Left ventricle myocardium inferior (tissue), 1 donor: ENCODE results near the gene SRRT. TPM values are rescaled to one million over a fixed set of nuclear protein-coding genes. Genes with fewer than 3 reads are reported as not detected.

Source experiments
- DNase-seq: peaks from one replicate; pipeline ENCODE4 v3.0.0-alpha.2; 2020
- H3K27ac ChIP-seq: fragments of 200-600 bp; replicated peaks from 2 replicates; pipeline ENCODE4 v1.8.0; 2021
- H3K27me3 ChIP-seq: fragments of 200-600 bp; 2 replicates; pipeline ENCODE4 v1.8.0; 2021; ENCODE audit warnings: low read depth
- H3K36me3 ChIP-seq: fragments of 200-600 bp; 2 replicates; pipeline ENCODE4 v1.8.0; 2021
- H3K4me1 ChIP-seq: fragments of 200-600 bp; 2 replicates; pipeline ENCODE4 v1.8.0; 2021
- H3K4me3 ChIP-seq: fragments of 200-600 bp; 2 replicates; pipeline ENCODE4 v1.8.0; 2021; ENCODE audit warnings: mild to moderate bottlenecking, moderate library complexity
- H3K9me3 ChIP-seq: fragments of 200-600 bp; replicated peaks from 2 replicates; pipeline ENCODE4 v1.8.0; 2021
- CTCF ChIP-seq: fragments of 200-600 bp; IDR thresholded peaks from 2 replicates; pipeline ENCODE4 v1.8.0; 2021; ENCODE audit warnings: antibody characterized with exemption, mild to moderate bottlenecking, borderline replicate concordance
- intact Hi-C: fragments of 100-400 bp; cut with micrococcal nuclease; formaldehyde crosslinking; loops from one replicate; pipeline ENCODE4 v1.11.0; 2022
- total RNA-seq: library from RNA; stranded (reverse); fragmentation: NEBNext Ultra II Directional; extraction: Animal tissue kit (Norgen Biotek cat#: 25700); gene quantifications from one replicate; pipeline ENCODE4 v1.2.1, GENCODE V29; 2021
- donor health status: DM: no; HTN: yes; CAD: no; lungs with severe emphysema.

SRRT gene
- total RNA-seq, 1 donor from 2014 or later = 51.3 TPM

GRCh38 chr7:100873599-100874299 lies 1.2 kb upstream of the SRRT start:
- Histone ChIP-seq H3K4me3 (peak overlapping the region; percentile 96), H3K36me3 (peaks cover 65% of the 10 kb centered on the region), H3K27me3 (no peaks in the 10 kb centered on the region), H3K4me1 (peaks cover 52% of the 10 kb centered on the region), H3K9me3 (no peaks in the 10 kb centered on the region), H3K27ac (peak overlapping the region; percentile 92)
- no peak for TF ChIP-seq CTCF
- intact Hi-C loops = no loop called here
- DNase-seq = no peak

DNA sequence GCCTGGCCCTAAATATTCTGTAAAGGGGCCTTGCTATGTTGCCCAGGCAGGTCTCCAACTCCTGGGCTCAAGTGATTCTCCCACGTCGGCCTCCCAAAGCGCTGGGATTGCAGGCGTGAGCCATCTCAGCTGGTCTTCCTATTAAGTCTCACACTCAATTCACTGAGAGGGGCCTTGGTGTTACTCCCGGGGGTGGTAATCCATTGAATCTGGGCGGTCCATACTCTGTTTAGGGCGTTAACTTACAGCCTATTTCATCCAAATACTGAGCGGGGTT lies 665 bp upstream of the SRRT start:
- Histone ChIP-seq H3K4me1 (peaks cover 52% of the 10 kb centered on the region), H3K9me3 (no peaks in the 10 kb centered on the region), H3K27me3 (no peaks in the 10 kb centered on the region), H3K36me3 (peaks cover 70% of the 10 kb centered on the region), H3K27ac (peak overlapping the region; percentile 92), H3K4me3 (peak overlapping the region; percentile 96)
- TF ChIP-seq CTCF = no peak
- intact Hi-C loops = no loop called here
- DNase-seq = no peak

GRCh38 chr7:100875356-100875751 lies 451 bp downstream of the SRRT start:
- intact Hi-C loops = no loop called here
- no peaks in the 10 kb centered on the region for H3K27me3 ChIP-seq
- H3K36me3 ChIP-seq = peaks cover 67% of the 10 kb centered on the region
- H3K4me3 ChIP-seq = peak overlapping the region; percentile 96
- DNase-seq = peak; percentile 45
- TF ChIP-seq CTCF = no peak
- peak overlapping the region; percentile 92 for H3K27ac ChIP-seq
- no peaks in the 10 kb centered on the region for H3K9me3 ChIP-seq
- H3K4me1 ChIP-seq = peaks cover 61% of the 10 kb centered on the region

- Histone ChIP-seq H3K4me1 (peaks cover 62% of the 10 kb centered on the region), H3K4me3 (no peak overlapping the region), H3K27ac (no peak overlapping the region), H3K27me3 (no peaks in the 10 kb centered on the region), H3K9me3 (no peaks in the 10 kb centered on the region), H3K36me3 (peaks cover 64% of the 10 kb centered on the region)
- no peak for TF ChIP-seq CTCF
- intact Hi-C loops = no loop called here
- DNase-seq = no peak
Observed at GRCh38 chr7:100878013-100878412, 3.1 kb downstream of the SRRT start.

- intact Hi-C loops = no loop called here
- Histone ChIP-seq H3K9me3 (no peaks in the 10 kb centered on the region), H3K27me3 (no peaks in the 10 kb centered on the region), H3K36me3 (peaks cover 64% of the 10 kb centered on the region), H3K27ac (no peak overlapping the region), H3K4me3 (no peak overlapping the region), H3K4me1 (peaks cover 62% of the 10 kb centered on the region)
- no peak for DNase-seq
- TF ChIP-seq CTCF = no peak
Observed at GRCh38 chr7:100878685-100879084, 3.8 kb downstream of the SRRT start.
